SK-N-MC (cell line): ENCODE data around the gene ROCK2.

ENCODE experiments used
- EZH2 ChIP-seq: fragments of 200-600 bp; sonication (generic); IDR thresholded peaks from one replicate; pipeline ENCODE4 v1.6.1; 2017; ENCODE audit warnings: antibody characterized with exemption
- POLR2AphosphoS5 ChIP-seq: IDR thresholded peaks from 2 replicates; pipeline ENCODE4 v1.6.1; 2012; ENCODE audit warnings: mild to moderate bottlenecking, low read depth, low read length, borderline replicate concordance

- TF ChIP-seq POLR2AphosphoS5 (no peak), EZH2 (no peak)
These were observed 90.3 kb downstream of the ROCK2 start for GRCh38 chr2:11254100-11254536.
